ENCODE measurements around the gene CRYGD.
"Not testable (repeated sequence)": the region's sequence is repeated elsewhere in the genome, so short reads cannot be mapped to it uniquely, and the experiment has no call there.

The CRYGD gene

GRCh38 chr2:208103616-208104015 lies 20.7 kb downstream of the CRYGD start:
- no peak overlapping the region for H3K4me3 ChIP-seq (ENCODE audit: low read depth in 1 of 2, low read length in 2 of 2)
- H3K27ac ChIP-seq (ENCODE audit: low read depth, low read length) = no peak overlapping the region
- H3K27me3 ChIP-seq (ENCODE audit: control insufficient read depth in 1 of 2, insufficient read depth in 2 of 2, low read length in 2 of 2) = no peaks in the 10 kb centered on the region

GRCh38 chr2:208101716-208102631 lies 22.4 kb downstream of the CRYGD start:
- H3K9me3 ChIP-seq (ENCODE audit: control insufficient read depth in 1 of 2, low read length in 2 of 2) = no peaks in the 10 kb centered on the region
- H3K27ac ChIP-seq (ENCODE audit: low read depth, low read length) = no peak overlapping the region
- no peaks in the 10 kb centered on the region for H3K4me1 ChIP-seq (ENCODE audit: control insufficient read depth in 1 of 2, insufficient read depth in 2 of 2, low read length in 2 of 2)
- no peaks in the 10 kb centered on the region for H3K27me3 ChIP-seq (ENCODE audit: control insufficient read depth in 1 of 2, insufficient read depth in 2 of 2, low read length in 2 of 2)
- H3K4me3 ChIP-seq (ENCODE audit: low read depth in 1 of 2, low read length in 2 of 2) = no peak overlapping the region
- no peaks in the 10 kb centered on the region for H3K36me3 ChIP-seq (ENCODE audit: control insufficient read depth in 1 of 2, insufficient read depth in 2 of 2, low read length in 2 of 2)
- H3K9ac ChIP-seq (ENCODE audit: low read depth in 1 of 2, low read length in 2 of 2) = no peak overlapping the region

More at GRCh38 chr2:208103616-208104015, 20.7 kb downstream of the CRYGD start:
- H3K36me3 ChIP-seq (ENCODE audit: control insufficient read depth in 1 of 2, insufficient read depth in 2 of 2, low read length in 2 of 2) = no peaks in the 10 kb centered on the region
- no peak overlapping the region for H3K9ac ChIP-seq (ENCODE audit: low read depth in 1 of 2, low read length in 2 of 2)
- H3K4me1 ChIP-seq (ENCODE audit: control insufficient read depth in 1 of 2, insufficient read depth in 2 of 2, low read length in 2 of 2) = no peaks in the 10 kb centered on the region
- H3K9me3 ChIP-seq (ENCODE audit: control insufficient read depth in 1 of 2, low read length in 2 of 2) = no peaks in the 10 kb centered on the region

GRCh38 chr2:208099682-208100470 lies 24.4 kb downstream of the CRYGD start:
- no peak overlapping the region for H3K9ac ChIP-seq (ENCODE audit: low read depth in 1 of 2, low read length in 2 of 2)
- no peak overlapping the region for H3K27ac ChIP-seq (ENCODE audit: low read depth, low read length)
- H3K4me3 ChIP-seq (ENCODE audit: low read depth in 1 of 2, low read length in 2 of 2) = no peak overlapping the region
- no peaks in the 10 kb centered on the region for H3K4me1 ChIP-seq (ENCODE audit: control insufficient read depth in 1 of 2, insufficient read depth in 2 of 2, low read length in 2 of 2)
- H3K36me3 ChIP-seq (ENCODE audit: control insufficient read depth in 1 of 2, insufficient read depth in 2 of 2, low read length in 2 of 2) = no peaks in the 10 kb centered on the region
- no peaks in the 10 kb centered on the region for H3K9me3 ChIP-seq (ENCODE audit: control insufficient read depth in 1 of 2, low read length in 2 of 2)
- H3K27me3 ChIP-seq (ENCODE audit: control insufficient read depth in 1 of 2, insufficient read depth in 2 of 2, low read length in 2 of 2) = no peaks in the 10 kb centered on the region

DNA sequence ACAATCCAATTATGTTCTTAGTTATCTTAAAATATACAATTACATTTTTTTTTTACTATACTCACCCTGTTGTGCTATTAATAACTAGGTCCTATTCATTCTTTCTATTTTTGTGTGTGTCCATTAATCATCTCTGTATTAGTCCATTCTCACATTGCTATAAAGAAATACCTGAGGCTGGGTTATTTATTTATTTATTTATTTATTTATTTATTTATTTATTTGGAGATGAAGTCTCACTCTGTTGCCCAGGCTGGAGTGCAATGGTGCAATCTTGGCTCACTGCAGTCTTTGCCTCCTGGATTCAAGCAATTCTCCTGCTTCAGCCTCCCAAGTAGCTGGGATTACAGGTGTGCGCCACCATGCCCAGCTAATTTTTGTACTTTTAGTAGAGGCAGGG lies 25.6 kb downstream of the CRYGD start:
- H3K27me3 ChIP-seq (ENCODE audit: control insufficient read depth in 1 of 2, insufficient read depth in 2 of 2, low read length in 2 of 2); H3K27ac ChIP-seq (ENCODE audit: low read depth, low read length); H3K36me3 ChIP-seq (ENCODE audit: control insufficient read depth in 1 of 2, insufficient read depth in 2 of 2, low read length in 2 of 2); H3K4me1 ChIP-seq (ENCODE audit: control insufficient read depth in 1 of 2, insufficient read depth in 2 of 2, low read length in 2 of 2); H3K9ac ChIP-seq (ENCODE audit: low read depth in 1 of 2, low read length in 2 of 2); H3K9me3 ChIP-seq (ENCODE audit: control insufficient read depth in 1 of 2, low read length in 2 of 2); H3K4me3 ChIP-seq (ENCODE audit: low read depth in 1 of 2, low read length in 2 of 2): not testable (repeated sequence)

DNA sequence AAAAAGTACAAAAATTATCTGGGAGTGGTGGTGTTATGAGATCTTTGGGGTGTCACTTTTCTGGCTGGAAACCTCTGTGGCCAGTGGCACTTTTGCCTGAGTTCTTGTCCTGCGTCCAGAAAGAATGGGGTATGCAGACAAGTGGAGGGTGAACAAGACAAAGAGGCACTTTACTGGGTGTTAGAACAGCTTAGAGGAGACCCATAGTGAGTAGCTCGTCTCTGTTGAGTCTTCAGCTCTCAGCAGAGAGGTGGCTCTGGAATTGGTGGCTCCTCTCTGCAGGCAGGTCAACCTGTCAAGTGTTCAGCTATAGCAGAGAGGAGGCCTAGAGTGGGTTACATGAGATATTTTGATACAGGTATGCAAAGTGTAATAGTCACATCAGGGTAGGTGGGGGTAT lies 26.1 kb downstream of the CRYGD start:
- H3K27me3 ChIP-seq (ENCODE audit: control insufficient read depth in 1 of 2, insufficient read depth in 2 of 2, low read length in 2 of 2) = no peaks in the 10 kb centered on the region
- H3K9ac ChIP-seq (ENCODE audit: low read depth in 1 of 2, low read length in 2 of 2) = no peak overlapping the region
- H3K4me3 ChIP-seq (ENCODE audit: low read depth in 1 of 2, low read length in 2 of 2) = no peak overlapping the region
- H3K27ac ChIP-seq (ENCODE audit: low read depth, low read length) = no peak overlapping the region
- no peaks in the 10 kb centered on the region for H3K36me3 ChIP-seq (ENCODE audit: control insufficient read depth in 1 of 2, insufficient read depth in 2 of 2, low read length in 2 of 2)
- H3K9me3 ChIP-seq (ENCODE audit: control insufficient read depth in 1 of 2, low read length in 2 of 2) = no peaks in the 10 kb centered on the region
- H3K4me1 ChIP-seq (ENCODE audit: control insufficient read depth in 1 of 2, insufficient read depth in 2 of 2, low read length in 2 of 2) = no peaks in the 10 kb centered on the region

- no peaks in the 10 kb centered on the region for H3K9me3 ChIP-seq (ENCODE audit: control insufficient read depth in 1 of 2, low read length in 2 of 2)
- no peaks in the 10 kb centered on the region for H3K27me3 ChIP-seq (ENCODE audit: control insufficient read depth in 1 of 2, insufficient read depth in 2 of 2, low read length in 2 of 2)
- H3K27ac ChIP-seq (ENCODE audit: low read depth, low read length) = no peak overlapping the region
- H3K9ac ChIP-seq (ENCODE audit: low read depth in 1 of 2, low read length in 2 of 2) = no peak overlapping the region
- no peak overlapping the region for H3K4me3 ChIP-seq (ENCODE audit: low read depth in 1 of 2, low read length in 2 of 2)
- no peaks in the 10 kb centered on the region for H3K4me1 ChIP-seq (ENCODE audit: control insufficient read depth in 1 of 2, insufficient read depth in 2 of 2, low read length in 2 of 2)
- H3K36me3 ChIP-seq (ENCODE audit: control insufficient read depth in 1 of 2, insufficient read depth in 2 of 2, low read length in 2 of 2) = no peaks in the 10 kb centered on the region
These were observed 26.5 kb downstream of the CRYGD start for GRCh38 chr2:208097801-208098200.

GRCh38 chr2:208097313-208097712 lies 27.0 kb downstream of the CRYGD start:
- Histone ChIP-seq H3K36me3 (ENCODE audit: control insufficient read depth in 1 of 2, insufficient read depth in 2 of 2, low read length in 2 of 2) (no peaks in the 10 kb centered on the region), H3K27ac (ENCODE audit: low read depth, low read length) (no peak overlapping the region), H3K9me3 (ENCODE audit: control insufficient read depth in 1 of 2, low read length in 2 of 2) (no peaks in the 10 kb centered on the region), H3K4me3 (ENCODE audit: low read depth in 1 of 2, low read length in 2 of 2) (no peak overlapping the region), H3K27me3 (ENCODE audit: control insufficient read depth in 1 of 2, insufficient read depth in 2 of 2, low read length in 2 of 2) (no peaks in the 10 kb centered on the region), H3K9ac (ENCODE audit: low read depth in 1 of 2, low read length in 2 of 2) (no peak overlapping the region), H3K4me1 (ENCODE audit: control insufficient read depth in 1 of 2, insufficient read depth in 2 of 2, low read length in 2 of 2) (peaks cover 0 to 1% of the 10 kb centered on the region in 2 donors)

- Histone ChIP-seq H3K27ac (ENCODE audit: low read depth, low read length) (no peak overlapping the region), H3K9ac (ENCODE audit: low read depth in 1 of 2, low read length in 2 of 2) (no peak overlapping the region), H3K4me3 (ENCODE audit: low read depth in 1 of 2, low read length in 2 of 2) (no peak overlapping the region), H3K9me3 (ENCODE audit: control insufficient read depth in 1 of 2, low read length in 2 of 2) (no peaks in the 10 kb centered on the region), H3K27me3 (ENCODE audit: control insufficient read depth in 1 of 2, insufficient read depth in 2 of 2, low read length in 2 of 2) (no peaks in the 10 kb centered on the region), H3K4me1 (ENCODE audit: control insufficient read depth in 1 of 2, insufficient read depth in 2 of 2, low read length in 2 of 2) (peaks cover 0 to 4% of the 10 kb centered on the region in 2 donors), H3K36me3 (ENCODE audit: control insufficient read depth in 1 of 2, insufficient read depth in 2 of 2, low read length in 2 of 2) (no peaks in the 10 kb centered on the region)
These were observed 28.2 kb downstream of the CRYGD start for GRCh38 chr2:208096080-208096479.

DNA sequence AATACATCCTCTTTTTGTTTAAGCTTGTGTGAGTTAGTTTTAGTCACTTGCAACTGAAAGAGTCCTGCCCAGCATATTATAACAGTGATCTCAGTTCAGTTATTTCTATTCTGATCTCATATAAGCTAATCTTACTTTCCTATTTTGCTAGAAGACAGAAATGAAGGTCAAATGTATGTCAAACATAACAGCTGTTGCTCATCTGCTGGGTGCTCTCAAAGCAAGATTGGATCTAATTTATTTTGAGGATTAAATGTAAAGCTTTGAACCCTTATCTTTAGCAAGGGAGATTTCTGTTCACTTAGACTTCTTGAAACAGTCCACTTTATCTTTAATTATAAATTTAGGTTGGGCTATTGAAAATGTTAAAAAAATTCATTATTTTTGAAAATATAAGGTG lies 31.2 kb downstream of the CRYGD start:
- Histone ChIP-seq H3K9ac (ENCODE audit: low read depth in 1 of 2, low read length in 2 of 2) (no peak overlapping the region), H3K9me3 (ENCODE audit: control insufficient read depth in 1 of 2, low read length in 2 of 2) (peaks cover 0 to 5% of the 10 kb centered on the region in 2 donors), H3K4me1 (ENCODE audit: control insufficient read depth in 1 of 2, insufficient read depth in 2 of 2, low read length in 2 of 2) (peaks cover 0 to 4% of the 10 kb centered on the region in 2 donors), H3K36me3 (ENCODE audit: control insufficient read depth in 1 of 2, insufficient read depth in 2 of 2, low read length in 2 of 2) (no peaks in the 10 kb centered on the region), H3K27ac (ENCODE audit: low read depth, low read length) (no peak overlapping the region), H3K4me3 (ENCODE audit: low read depth in 1 of 2, low read length in 2 of 2) (no peak overlapping the region), H3K27me3 (ENCODE audit: control insufficient read depth in 1 of 2, insufficient read depth in 2 of 2, low read length in 2 of 2) (no peaks in the 10 kb centered on the region)
